Stimulated activated CD8-positive, alpha-beta memory T cell treated with anti-CD3 and anti-CD28 coated beads, Interleukin-7, amount 100 ng/mL, for 24 hours (primary cell): ENCODE data around the gene ARHGAP9.
"Not testable (repeated sequence)": the region's sequence is repeated elsewhere in the genome, so short reads cannot be mapped to it uniquely, and the experiment has no call there.

Source experiments
- DNase-seq: peaks from one replicate; pipeline ENCODE4 v3.0.0-alpha.2; 2020; ENCODE audit warnings: low read depth

Gene ARHGAP9

DNA sequence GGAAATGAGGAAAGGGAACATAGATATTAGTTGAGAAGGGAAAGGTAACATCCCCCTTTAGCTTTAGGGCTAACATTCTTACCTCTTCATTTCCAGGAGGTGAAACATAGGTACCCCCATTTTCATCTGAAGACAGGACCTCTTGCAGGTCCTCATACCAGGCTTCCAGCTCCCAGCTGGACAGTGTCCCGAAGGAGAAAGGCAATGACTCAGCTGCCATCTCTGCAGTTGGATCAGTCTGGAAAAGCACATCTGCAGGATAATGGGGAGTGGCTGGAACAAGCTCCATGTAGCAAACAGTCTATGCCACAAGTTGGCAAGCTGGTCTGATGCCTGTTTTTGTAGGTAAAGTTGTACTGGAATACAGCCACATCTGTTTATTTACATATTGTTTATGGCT is 37.5 kb upstream of the ARHGAP9 start:
- DNase-seq: no peak

DNA sequence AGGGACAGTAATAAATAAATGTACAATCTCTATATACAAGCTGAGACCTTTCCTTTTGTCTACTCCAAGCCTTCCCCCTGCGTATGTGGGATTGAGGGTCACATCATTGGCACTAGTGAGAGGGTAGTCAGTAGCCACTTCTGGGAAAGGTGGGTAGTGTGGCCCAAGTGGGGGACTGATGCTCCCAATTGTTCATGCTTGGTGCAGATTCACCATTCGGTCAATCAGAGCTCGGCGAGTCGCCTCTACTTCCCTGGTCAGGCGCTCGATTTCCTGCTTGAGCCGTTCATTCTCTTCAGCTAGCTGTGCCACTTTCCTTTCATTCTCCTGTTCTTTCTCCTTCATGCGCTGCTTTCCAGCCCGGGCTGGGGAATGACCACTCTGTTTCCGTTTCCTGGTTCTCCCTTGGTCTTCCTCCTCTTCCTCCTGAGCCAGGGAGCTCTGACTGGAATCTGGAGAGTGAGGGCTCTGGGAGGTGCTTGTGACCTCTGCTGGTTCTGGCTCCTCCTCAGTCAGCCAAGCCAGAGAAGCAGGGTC is 37.0 kb upstream of the ARHGAP9 start:
- DNase-seq: no peak

DNA sequence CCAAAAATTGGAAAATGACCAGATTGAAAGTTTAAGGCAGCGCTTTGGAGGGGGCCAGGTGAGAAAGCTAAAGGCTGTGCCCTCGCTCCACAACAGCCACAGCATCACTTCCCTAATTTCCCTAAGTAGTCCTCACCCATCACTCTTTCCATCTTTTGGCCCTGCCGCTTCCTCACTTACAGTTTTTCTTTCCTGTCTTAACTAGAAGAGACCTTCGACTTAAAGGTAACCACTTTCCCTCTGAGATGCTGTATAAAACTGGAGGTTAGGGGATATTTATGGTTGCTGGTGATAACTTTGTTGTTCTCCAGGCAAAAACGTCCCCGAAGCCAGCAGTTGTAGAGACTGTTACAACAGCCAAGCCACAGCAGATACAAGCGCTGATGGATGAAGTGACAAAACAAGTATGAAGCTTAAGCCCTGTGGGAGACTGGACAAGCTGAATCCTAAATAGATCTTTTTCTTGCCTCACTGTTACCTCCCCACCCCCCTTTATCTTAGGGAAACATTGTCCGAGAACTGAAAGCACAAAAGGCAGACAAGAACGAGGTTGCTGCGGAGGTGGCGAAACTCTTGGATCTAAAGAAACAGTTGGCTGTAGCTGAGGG is 36.4 kb upstream of the ARHGAP9 start:
- no peak for DNase-seq

DNA sequence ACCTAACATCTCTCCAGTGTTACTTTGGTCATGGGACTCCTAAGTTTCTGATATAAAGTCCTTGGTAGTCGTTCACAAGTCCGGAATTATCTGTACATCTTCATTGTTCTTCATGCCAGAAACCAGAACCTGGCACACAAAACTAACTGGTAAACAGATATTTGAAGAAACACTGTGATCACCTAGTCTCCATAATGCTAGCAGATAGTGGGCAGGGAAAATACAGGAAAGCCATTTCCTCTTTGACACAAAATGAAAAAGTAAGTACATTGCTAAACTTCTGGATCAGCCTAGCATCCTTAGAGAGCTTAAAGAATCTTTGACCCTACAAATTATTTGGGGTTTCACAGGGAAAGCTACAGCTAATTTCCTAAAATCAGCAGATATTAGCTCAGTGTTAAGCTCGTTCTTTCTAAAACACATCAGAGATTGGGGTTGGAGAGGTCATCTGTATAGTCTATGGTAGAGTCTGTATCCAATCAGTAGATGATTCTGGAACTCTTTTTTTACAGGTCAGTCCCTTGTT is 35.8 kb upstream of the ARHGAP9 start:
- DNase-seq: no peak

DNA sequence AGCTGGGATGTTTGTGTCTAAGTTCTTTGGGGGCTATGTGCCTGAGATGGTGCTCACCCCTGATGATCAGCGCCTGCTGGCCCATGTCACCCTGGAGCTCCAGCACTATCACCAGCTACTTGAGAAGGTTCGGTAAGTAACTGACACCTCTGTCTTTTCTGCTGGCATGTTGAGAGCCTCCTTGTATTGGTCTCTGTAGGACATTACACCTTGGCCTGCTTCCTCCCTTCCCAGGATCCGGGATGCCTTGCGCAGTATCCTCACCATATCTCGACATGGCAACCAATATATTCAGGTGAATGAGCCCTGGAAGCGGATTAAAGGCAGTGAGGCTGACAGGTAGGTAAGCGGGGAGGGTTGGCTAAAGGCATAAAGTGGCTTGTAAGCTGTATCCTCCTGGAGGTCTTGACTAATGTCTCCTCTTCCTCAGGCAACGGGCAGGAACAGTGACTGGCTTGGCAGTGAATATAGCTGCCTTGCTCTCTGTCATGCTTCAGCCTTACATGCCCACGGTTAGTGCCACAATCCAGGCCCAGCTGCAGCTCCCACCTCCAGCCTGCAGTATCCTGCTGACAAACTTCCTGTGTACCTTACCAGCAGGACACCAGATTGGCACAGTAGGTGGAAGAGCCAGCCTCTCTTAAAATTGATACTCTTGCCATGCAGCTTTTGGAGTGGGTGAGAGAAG is 35.2 kb upstream of the ARHGAP9 start:
- DNase-seq: no peak

DNA sequence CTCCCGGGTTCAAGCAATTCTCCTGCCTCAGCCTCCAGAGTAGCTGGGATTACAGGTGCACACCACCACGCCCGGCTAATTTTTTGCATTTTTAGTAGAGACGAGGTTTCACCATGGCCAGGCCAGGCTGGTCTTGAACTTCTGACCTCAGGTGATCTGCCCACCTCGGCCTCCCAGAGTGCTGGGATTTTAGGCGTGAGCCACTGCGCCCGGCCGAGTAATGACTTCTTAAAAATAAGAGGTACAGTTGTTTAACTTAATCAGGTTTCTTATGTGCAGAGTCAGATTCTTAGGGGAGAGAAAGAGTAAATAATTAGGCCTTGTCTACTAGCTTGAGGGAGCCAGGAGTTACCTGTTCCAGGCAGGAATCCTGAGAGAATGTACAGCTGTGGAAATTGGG is 34.6 kb upstream of the ARHGAP9 start:
- not testable (repeated sequence) for DNase-seq

DNA sequence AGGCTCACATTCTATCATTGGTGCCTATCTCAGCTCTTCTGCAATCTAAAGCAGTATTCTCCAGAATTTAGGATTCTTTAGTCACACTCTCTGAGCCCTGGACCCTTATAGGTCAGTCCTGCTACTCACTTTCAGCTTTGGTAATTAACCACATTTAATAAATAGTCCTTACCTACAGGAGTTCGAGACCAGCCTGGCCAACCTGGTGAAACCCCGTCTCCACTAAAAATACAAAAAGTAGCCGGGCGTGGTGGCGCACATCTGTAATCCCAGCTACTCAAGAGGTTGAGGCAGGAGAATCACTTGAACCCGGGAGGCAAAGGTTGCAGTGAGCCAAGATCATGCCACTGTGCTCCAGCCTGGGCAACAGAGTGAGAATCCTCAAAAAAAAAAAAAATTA is 34.0 kb upstream of the ARHGAP9 start:
- DNase-seq: not testable (repeated sequence)

DNA sequence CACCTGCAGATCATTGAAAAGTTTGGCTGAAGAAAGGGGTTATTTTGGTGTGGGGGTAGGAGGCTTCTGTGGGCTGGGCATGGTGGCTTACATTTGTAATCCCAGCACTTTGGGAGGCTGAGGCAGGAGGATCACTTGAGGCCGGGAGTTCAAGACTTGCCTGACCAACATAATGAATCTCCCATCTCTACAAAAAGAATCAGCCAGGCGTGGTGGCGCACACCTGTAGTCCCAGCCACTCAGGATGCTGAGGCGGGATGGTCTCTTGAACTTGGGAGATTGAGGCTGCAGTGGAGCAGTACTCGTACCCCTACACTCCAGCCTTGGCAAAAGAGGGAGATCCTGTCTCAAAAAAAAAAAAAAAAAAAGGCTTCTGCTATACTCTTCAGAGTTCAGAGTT is 33.6 kb upstream of the ARHGAP9 start:
- DNase-seq: no peak

DNA sequence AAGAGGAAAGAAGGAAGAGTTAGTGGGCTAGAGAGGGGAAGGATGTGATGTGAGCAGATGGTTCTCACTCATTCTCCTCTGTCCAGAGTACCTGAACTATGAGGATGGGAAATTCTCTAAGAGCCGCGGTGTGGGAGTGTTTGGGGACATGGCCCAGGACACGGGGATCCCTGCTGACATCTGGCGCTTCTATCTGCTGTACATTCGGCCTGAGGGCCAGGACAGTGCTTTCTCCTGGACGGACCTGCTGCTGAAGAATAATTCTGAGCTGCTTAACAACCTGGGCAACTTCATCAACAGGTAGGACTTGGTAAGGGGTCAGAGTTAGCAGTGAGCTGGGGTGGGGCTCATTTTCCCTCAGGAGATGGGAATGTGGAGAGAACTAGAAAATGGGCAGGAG is 33.0 kb upstream of the ARHGAP9 start:
- no peak for DNase-seq

DNA sequence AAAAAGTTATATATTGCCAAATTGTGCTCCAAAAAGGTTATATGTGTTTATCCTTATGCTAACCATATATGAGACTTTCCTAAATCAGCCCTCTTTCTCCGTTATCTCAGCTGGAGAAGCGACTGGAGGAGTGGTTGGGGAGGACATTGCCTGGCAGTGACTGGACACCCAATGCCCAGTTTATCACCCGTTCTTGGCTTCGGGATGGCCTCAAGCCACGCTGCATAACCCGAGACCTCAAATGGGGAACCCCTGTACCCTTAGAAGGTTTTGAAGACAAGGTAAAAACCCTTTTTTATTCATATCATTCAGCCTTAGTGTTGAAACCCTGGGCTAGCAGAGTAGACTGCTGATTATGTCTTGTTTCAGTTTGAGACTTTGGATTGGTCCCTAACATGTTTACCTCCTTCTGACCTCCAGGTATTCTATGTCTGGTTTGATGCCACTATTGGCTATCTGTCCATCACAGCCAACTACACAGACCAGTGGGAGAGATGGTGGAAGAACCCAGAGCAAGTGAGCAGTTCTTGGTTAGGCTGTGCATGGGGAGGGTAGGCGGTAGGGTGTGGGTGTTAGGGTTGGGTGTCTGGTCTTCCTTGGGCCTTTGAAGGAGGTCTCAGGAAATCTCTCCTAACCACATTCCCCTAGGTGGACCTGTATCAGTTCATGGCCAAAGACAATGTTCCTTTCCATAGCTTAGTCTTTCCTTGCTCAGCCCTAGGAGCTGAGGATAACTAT is 32.1 kb upstream of the ARHGAP9 start:
- no peak for DNase-seq

DNA sequence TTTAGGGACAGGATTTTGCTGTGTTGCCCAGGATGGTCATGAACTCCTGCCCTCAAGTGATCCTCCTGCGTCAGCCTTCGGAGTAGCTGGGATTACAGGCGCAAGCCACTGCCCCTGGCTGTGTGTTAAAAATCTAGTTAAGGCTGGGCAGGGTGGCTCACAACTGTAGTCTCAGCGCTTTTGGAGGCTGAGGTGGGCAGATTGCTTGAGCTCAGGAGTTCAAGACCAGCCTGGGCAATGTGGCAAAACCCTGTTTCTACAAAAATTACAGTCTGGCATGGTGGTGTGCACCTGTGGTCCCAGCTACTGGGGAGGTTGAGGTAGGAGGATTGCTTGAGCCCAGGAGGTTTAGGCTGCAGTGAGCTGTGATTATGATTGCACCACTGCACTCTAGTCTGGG is 31.5 kb upstream of the ARHGAP9 start:
- DNase-seq: no peak

DNA sequence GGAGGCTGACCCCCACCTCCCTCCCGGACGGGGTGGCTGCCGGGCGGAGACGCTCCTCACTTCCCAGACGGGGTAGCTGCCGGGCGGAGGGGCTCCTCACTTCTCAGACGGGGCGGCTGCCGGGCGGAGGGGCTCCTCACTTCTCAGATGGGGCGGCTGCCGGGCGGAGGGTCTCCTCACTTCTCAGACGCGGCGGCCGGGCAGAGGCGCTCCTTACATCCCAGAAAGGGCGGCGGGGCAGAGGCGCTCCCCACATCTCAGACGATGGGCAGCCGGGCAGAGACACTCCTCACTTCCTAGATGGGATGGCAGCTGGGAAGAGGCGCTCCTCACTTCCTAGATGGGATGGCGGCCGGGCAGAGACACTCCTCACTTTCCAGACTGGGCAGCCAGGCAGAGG is 28.1 kb upstream of the ARHGAP9 start:
- not testable (repeated sequence) for DNase-seq

DNA sequence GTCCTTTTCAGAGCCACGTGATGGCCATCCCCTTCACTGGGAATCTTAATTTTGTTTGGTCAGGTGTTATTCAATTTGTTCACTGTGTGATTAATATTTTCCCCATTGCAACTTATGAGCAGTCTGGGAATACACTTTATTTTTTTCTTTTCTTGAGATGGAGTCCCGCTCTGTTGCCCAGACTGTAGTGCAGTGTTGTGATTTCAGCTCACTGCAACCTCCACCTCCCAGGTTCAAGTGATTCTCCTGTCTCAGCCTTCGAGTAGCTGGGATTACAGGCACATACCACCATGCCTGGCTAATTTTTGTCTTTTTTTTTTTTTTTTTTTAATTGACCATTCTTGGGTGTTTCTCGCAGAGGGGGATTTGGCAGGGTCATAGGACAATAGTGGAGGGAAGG is 26.9 kb upstream of the ARHGAP9 start:
- DNase-seq: not testable (repeated sequence)

DNA sequence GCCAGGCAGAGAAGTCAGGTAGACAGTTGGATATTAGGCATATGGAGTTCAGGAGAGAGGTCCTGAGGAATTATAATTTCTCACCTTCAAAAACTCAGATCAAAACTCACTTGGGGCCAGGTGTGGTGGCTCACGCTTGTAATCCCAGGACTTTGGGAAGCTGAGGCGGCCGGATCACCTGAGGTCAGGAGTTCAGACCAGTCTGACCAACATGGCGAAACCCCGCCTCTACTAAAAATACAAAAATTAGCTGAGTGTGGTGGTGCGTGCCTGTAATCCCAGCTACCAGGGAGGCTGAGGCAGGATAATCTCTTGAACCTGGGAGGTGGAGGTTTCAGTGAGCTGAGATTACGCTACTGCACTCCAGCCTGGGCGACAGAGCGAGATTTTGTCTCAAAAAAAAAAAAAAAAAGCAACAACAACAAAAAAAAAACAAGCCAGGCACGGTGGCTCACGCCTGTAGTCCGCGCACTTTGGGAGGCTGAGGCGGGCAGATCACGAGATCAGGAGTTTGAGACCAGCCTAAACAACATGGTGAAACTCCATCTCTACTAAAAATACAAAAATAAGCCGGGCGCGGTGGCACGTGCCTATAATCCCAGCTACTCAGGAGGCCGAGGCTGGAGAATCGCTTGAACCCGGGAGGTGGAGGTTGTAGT is 22.8 kb upstream of the ARHGAP9 start:
- not testable (repeated sequence) for DNase-seq

DNA sequence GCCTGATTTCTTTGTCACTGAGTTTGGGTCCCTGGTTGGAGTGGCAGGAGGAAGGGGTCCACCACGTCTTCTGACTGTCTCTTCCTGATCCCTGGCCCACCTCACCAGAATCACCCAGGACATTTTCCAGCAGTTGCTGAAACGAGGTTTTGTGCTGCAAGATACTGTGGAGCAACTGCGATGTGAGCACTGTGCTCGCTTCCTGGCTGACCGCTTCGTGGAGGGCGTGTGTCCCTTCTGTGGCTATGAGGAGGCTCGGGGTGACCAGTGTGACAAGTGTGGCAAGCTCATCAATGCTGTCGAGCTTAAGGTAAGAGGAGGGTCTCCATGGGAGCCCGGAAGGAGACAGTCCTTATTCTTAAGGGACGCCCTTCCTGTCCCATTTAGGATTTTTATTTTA is 20.5 kb upstream of the ARHGAP9 start:
- DNase-seq: no peak

DNA sequence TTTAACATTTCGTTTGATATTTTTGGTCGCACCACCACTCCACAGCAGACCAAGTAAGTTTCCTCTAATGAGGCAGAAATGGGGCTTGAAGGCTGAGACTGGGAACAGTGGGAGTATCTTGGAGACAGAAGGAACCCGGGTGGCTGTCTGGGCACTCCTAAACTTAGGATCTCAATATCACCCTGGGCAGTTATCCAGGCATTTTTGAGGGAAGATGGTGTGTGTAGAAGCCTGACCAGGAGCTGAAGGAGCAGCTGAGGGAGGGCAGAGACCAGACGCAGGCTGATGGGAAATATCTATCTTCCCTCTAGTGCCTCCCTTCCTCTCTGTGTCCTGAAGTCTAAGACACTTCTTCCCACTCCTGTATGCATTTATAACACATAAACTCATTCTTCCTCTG is 18.9 kb upstream of the ARHGAP9 start:
- no peak for DNase-seq

DNA sequence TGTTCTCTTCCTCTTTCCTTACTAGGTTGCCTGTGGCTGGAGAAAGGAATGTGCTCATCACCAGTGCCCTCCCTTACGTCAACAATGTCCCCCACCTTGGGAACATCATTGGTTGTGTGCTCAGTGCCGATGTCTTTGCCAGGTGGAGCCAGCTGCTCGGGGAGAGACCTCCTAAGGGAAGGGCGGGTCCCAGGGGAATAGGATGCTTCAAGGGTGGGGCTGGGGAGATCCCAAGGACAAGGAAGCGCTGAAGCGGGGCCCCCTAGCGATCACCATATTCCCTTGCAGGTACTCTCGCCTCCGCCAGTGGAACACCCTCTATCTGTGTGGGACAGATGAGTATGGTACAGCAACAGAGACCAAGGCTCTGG is 18.5 kb upstream of the ARHGAP9 start:
- no peak for DNase-seq

DNA sequence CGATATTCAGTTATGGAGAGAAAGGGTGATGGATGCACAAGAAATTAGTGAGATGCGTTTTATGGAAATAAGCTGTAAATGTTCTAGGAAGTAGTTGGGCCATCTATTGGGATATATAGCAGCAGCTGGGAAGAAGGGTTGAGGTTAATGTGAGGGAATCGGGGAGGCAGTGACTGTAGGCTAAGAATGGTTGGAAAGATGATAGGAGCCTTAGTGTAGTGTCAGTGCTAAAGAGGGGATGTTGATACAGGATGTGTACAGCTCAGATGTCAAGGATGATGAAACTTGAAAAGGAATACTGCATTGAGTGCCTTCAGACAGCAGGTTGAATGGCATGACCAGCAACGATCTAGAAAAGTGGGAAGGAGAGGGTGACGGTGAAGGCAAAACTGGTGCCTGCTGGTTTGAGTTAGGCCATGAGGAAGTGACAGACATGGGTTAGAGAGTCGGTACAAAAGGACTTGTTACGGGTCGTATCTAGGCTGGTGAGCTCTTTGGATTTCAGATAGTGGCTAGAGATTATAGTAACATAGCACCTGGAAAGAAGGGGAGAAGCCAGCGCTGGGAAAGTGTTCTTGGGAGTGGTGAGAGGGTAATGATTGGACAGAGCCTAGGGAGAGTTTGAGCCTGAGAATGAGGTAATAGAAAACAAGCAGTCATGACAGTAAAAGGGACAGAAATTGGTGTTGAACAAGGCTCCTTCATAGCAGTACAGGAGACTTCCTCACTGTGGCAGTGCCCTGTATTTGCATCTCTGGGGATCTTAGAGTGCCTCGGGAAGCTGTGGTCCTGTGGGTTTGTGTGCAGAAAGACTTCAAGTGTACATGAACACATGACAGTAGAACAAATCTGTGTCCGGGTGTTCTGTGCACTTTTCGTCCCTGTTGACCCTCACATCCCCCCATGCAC is 17.8 kb upstream of the ARHGAP9 start:
- DNase-seq: no peak

DNA sequence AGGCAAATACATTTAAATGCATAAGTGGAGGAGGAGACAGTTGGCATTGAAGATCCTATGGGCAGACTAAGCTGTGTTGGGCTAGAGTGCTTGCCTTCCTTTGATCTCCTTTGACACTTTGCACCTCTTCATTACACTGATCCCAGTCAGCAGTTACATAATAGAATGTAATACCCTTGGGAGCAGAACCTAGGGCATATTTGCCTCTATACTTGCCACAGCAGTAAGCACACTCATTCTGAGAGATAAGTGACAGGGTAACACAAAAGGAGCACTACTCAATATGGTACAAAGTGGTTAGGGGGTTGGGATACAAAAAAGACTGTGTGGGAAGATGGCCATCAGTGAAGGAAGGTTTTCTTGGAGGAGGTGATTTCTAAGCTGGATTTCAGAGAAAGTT is 17.2 kb upstream of the ARHGAP9 start:
- DNase-seq: no peak

DNA sequence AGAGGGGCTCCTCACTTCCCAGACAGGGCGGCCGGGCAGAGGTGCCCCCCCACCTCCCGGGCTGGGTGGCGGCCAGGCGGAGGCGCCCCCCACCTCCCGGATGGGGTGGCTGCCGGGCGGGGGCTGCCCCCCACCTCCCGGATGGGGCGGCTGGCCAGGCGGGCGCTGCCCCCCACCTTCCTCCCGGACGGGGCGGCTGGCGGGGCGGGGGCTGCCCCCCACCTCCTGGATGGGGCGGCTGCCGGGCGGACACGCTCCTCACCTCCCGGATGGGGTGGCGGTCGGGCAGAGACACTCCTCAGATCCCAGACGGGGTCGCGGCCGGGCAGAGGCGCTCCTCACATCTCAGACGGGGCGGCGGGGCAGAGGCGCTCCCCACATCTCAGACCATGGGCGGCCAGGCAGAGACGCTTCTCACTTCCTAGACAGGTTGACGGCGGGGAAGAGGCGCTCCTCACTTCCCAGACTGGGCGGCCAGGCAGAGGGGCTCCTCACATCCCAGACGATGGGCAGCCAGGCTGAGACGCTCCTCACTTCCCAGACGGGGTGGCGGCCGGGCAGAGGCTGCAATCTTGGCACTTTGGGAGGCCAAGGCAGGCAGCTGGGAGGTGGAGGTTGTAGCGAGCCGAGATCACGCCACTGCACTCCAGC is 15.5 kb upstream of the ARHGAP9 start:
- not testable (repeated sequence) for DNase-seq
